GM18498 (cell line): Measurements from ENCODE around the gene PRKN.

Source experiments
- ATAC-seq: cut with Tn5 transposase; IDR thresholded peaks from one replicate; pipeline ENCODE4 v1.9.1; 2021; ENCODE audit warnings: mild to moderate bottlenecking, moderate library complexity; ENCODE audit not compliant: unreplicated experiment

PRKN gene

GRCh38 chr6:161486361-161487216 lies 1241.0 kb downstream of the PRKN start:
- no peak for ATAC-seq

- no peak for ATAC-seq
Observed at GRCh38 chr6:161482517-161482858, 1245.1 kb downstream of the PRKN start.

- no peak for ATAC-seq
Observed at GRCh38 chr6:161481786-161482516, 1245.6 kb downstream of the PRKN start.

GRCh38 chr6:161480421-161481155 lies 1247.0 kb downstream of the PRKN start:
- ATAC-seq: no peak

GRCh38 chr6:161479376-161479775 lies 1248.2 kb downstream of the PRKN start:
- ATAC-seq: no peak

GRCh38 chr6:161477876-161478425 lies 1249.6 kb downstream of the PRKN start:
- ATAC-seq: no peak

GRCh38 chr6:161476711-161477110 lies 1250.9 kb downstream of the PRKN start:
- ATAC-seq: no peak

- ATAC-seq: no peak
Observed at GRCh38 chr6:161465403-161465802, 1262.2 kb downstream of the PRKN start.

GRCh38 chr6:161463071-161463470 lies 1264.5 kb downstream of the PRKN start:
- ATAC-seq: no peak

- ATAC-seq: no peak
Observed at GRCh38 chr6:161462148-161462547, 1265.4 kb downstream of the PRKN start.

GRCh38 chr6:161459008-161459615 lies 1268.5 kb downstream of the PRKN start:
- ATAC-seq: no peak

GRCh38 chr6:161458201-161458951 lies 1269.2 kb downstream of the PRKN start:
- no peak for ATAC-seq

- no peak for ATAC-seq
Observed at GRCh38 chr6:161455848-161456247, 1271.7 kb downstream of the PRKN start.

- ATAC-seq: no peak
Observed at GRCh38 chr6:161453558-161453957, 1274.0 kb downstream of the PRKN start.

GRCh38 chr6:161452241-161452640 lies 1275.3 kb downstream of the PRKN start:
- ATAC-seq: no peak

GRCh38 chr6:161449521-161449920 lies 1278.0 kb downstream of the PRKN start:
- ATAC-seq: no peak

- ATAC-seq: no peak
Observed at GRCh38 chr6:161446949-161447348, 1280.6 kb downstream of the PRKN start.

GRCh38 chr6:161446296-161446925 lies 1281.2 kb downstream of the PRKN start:
- ATAC-seq: no peak

- ATAC-seq: no peak
Observed at GRCh38 chr6:161445021-161445799, 1282.4 kb downstream of the PRKN start.
